BJ (cell line): ENCODE results near the gene KNSTRN. TPM values are rescaled to one million over a fixed set of nuclear protein-coding genes. Genes with fewer than 3 reads are reported as not detected.

ENCODE experiments used
- CTCF ChIA-PET: fragments of 350-600 bp; formaldehyde crosslinking; extraction: SDS; loops from one replicate; lab custom pipeline; 2021; ENCODE audit warnings: antibody characterized with exemption, inconsistent platforms; lab: Yijun Ruan, JAX
- POLR2A ChIA-PET: fragments of 300-600 bp; sonication (Branson Sonifier 250); formaldehyde crosslinking; extraction: SDS; loops from one replicate; lab custom pipeline; 2021; ENCODE audit warnings: antibody characterized with exemption; lab: Charles Lee
- DNase-seq: peaks from one replicate; pipeline ENCODE4 v3.0.0-alpha.2; 2011; ENCODE audit warnings: low read depth
- H3K27me3 ChIP-seq: 2 replicates; pipeline ENCODE4 v1.6.0; 2011; ENCODE audit warnings: low read length; ENCODE audit not compliant: control insufficient read depth, insufficient read depth
- H3K36me3 ChIP-seq: 2 replicates; pipeline ENCODE4 v1.5.1; 2011; ENCODE audit warnings: low read length; ENCODE audit not compliant: control insufficient read depth, insufficient read depth
- H3K4me3 ChIP-seq: 2 replicates; pipeline ENCODE4 v1.5.1; 2011; ENCODE audit warnings: low read depth, mild to moderate bottlenecking, control low read depth, low read length
- polyA minus RNA-seq: library from RNA; depleted of rRNA, polyadenylated mRNA; stranded (reverse); fragments of >200 nt; gene quantifications from 2 replicates; pipeline ENCODE4 v1.2.3, GENCODE V29; 2011; rRNA and poly(A)+ RNA removed
- polyA plus RNA-seq: library from polyadenylated mRNA; depleted of rRNA; stranded (reverse); fragments of >200 nt; gene quantifications from 2 replicates; pipeline ENCODE4 v1.2.3, GENCODE V29; 2011; rRNA removed
- TF ChIP-seq, protein P1 (sequence below): IDR thresholded peaks from 2 replicates; pipeline ENCODE4 v1.5.1; 2011; ENCODE audit warnings: low read depth, mild to moderate bottlenecking, control low read depth, inconsistent platforms, low read length, moderate library complexity; ENCODE audit not compliant: insufficient read depth

KNSTRN gene, protein sequence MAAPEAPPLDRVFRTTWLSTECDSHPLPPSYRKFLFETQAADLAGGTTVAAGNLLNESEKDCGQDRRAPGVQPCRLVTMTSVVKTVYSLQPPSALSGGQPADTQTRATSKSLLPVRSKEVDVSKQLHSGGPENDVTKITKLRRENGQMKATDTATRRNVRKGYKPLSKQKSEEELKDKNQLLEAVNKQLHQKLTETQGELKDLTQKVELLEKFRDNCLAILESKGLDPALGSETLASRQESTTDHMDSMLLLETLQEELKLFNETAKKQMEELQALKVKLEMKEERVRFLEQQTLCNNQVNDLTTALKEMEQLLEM
- polyA plus RNA-seq (26.4 and 32.5 TPM in 2 replicates), polyA minus RNA-seq (23.9 and 28.2 TPM in 2 replicates)

DNA sequence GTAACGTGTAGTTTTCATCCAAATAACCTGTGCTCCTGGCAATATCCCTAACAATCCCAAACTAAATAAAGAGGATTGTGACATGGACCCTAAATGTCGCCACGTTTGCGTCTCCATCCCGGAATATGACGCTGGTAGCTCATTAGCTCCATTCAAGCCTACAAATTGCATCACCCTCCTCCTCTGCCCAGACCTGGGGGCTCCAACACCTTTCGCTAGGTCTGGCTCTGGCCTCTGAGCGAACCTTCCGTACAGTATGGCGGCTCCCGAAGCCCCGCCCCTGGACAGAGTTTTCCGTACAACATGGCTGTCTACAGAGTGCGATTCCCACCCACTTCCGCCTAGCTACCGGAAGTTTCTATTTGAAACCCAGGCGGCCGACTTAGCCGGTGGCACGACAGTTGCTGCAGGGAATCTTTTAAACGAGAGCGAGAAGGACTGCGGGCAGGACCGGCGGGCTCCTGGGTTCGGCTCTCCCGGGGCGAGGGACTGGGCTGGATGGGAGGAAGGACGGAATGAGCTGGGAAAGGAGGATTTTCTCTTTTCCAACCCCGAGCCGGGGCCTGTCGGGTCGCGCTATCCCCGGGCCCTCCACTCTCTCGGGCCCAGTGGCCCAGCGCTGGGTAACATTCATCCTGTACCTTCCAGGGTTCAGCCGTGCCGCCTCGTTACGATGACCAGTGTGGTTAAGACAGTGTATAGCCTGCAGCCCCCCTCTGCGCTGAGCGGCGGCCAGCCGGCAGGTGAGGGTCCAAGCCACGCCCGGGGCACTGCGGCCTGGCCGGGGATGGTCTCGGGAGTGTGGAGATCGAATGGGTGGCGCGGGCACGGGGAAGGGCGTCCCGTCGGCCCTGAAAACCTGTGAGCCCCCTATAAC lies at the start of gene KNSTRN:
Gene KNSTRN, plus strand, starts transcription at position 142 of the 877 bp plus-strand sequence. Its CDS starts 115 bp downstream, at position 257.
- DNase-seq = peak; percentile 39
- Histone ChIP-seq H3K27me3 (no peaks in the 10 kb centered on the region), H3K4me3 (peak within 1 kb of the TSS; percentile 91), H3K36me3 (peaks cover 5% of the 10 kb centered on the region)
- TF ChIP-seq, protein P1, sequence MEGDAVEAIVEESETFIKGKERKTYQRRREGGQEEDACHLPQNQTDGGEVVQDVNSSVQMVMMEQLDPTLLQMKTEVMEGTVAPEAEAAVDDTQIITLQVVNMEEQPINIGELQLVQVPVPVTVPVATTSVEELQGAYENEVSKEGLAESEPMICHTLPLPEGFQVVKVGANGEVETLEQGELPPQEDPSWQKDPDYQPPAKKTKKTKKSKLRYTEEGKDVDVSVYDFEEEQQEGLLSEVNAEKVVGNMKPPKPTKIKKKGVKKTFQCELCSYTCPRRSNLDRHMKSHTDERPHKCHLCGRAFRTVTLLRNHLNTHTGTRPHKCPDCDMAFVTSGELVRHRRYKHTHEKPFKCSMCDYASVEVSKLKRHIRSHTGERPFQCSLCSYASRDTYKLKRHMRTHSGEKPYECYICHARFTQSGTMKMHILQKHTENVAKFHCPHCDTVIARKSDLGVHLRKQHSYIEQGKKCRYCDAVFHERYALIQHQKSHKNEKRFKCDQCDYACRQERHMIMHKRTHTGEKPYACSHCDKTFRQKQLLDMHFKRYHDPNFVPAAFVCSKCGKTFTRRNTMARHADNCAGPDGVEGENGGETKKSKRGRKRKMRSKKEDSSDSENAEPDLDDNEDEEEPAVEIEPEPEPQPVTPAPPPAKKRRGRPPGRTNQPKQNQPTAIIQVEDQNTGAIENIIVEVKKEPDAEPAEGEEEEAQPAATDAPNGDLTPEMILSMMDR = no peak
- ChIA-PET CTCF (interaction anchor here (1.0 to 5.9 kb wide), 3 partner anchors 15 to 39 kb away, joined by 3 to 33 read pairs (median 3); no protein-coding TSS in a partner anchor), POLR2A (interaction anchor here (1.0 kb wide), 1 partner anchor 15 kb away, joined by 3 read pairs; no protein-coding TSS in a partner anchor)

DNA sequence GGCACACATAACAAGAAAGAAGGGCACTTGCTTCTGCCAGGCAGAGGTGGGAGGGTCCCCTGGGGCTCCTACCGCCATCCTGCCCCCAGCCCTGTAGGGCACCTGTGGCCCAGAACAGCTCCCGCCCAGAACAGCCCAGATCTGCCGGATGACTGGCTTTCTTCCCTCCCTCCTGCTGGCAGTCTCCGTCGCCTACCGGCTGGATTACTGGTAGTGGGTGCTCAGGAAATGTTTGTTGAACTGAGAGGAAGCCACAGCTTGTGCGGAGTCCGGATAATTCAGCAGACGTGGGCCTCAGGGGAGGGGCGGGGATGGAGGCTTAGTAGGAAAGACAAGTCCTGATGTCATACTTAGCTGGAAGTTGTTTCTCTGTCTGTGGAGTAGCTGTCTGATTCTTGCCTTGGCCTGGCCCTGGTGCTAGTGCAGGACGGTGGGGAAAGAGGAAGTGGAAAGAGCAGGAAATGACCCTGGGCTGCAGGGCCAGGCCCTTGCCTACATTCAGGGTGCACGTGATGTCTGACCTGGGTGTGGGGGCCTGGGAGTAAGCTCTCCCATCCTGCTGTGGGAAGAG lies 48.5 kb upstream of the KNSTRN start:
- ChIA-PET POLR2A (no interaction called here), CTCF (interaction anchor here (0.9 to 2.4 kb wide), 4 partner anchors 10 to 60 kb away, joined by 3 to 10 read pairs (median 4); no protein-coding TSS in a partner anchor)
- TF ChIP-seq, protein P1 = no peak
- no peaks in the 10 kb centered on the region for H3K27me3 ChIP-seq
- H3K36me3 ChIP-seq = peaks cover 18% of the 10 kb centered on the region
- no peak for DNase-seq
- H3K4me3 ChIP-seq = no peak overlapping the region

DNA sequence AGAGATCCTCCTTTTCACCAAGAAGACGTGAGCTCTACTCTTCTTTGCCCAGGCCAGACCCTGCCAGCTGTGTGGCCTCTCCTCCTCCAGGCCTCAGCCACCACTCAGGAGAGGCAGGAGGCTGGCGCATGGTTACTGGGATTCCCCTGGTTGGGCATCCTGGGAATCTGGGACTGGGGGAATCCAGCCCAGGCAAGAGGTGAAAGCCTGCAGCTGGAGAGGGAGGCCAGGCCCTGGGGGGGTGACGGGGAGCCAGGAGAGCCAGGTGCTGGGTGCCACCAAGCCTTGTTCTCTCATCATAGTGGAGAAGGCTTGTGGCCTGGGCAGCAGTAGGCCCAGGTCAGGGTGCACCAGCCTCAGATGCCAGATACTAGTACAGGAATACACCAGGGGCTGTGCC lies 48.0 kb upstream of the KNSTRN start:
- Histone ChIP-seq H3K27me3 (no peaks in the 10 kb centered on the region), H3K4me3 (no peak overlapping the region), H3K36me3 (peaks cover 18% of the 10 kb centered on the region)
- no peak for DNase-seq
- TF ChIP-seq, protein P1 = no peak
- ChIA-PET POLR2A (no interaction called here), CTCF (interaction anchor here (0.9 to 2.4 kb wide), 5 partner anchors 9 to 61 kb away, joined by 3 to 10 read pairs (median 4); no protein-coding TSS in a partner anchor)

DNA sequence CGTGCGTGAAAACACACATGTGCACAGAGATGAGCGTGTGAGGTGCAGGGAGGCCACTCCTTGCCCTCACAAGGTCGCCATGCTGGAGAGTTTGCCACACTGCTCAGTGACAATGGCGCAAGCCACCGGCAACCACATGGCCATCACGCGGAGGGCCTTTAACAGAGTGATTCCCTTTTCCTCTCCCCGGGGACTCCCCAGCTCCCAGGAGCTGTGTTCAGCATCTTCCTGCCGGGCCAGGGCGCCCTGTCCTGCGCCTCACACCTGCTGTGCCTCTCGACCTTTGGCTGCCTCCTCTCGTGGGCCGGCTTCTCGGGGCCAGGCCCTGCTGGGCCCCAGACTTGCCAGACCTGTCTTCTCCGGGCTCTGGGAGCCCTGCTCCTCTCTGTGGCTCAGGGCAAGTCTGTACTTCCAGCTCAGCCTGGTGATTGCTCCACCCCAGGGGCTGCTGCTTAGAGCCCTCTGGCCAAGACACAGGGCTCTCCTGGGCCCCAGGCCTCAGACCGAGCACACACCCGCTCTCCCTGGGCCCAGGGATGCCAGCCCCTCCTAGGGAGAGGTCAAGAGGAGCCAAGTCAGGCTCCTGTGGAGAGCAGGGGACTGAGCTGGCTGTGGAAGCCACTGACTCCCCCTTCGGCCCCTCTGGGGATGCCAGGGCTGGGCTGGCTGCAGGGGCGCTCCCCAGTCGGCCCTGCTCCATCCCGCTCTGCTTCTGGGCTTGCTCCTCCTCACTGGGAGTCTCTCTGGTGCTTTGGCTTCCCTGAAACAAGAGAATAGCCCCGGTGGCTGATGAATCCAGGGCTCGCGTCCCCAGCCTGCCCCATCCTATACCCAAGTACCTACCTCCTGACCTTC lies 47.4 kb upstream of the KNSTRN start:
- POLR2A ChIA-PET = no interaction called here
- Histone ChIP-seq H3K4me3 (no peak overlapping the region), H3K36me3 (peaks cover 18% of the 10 kb centered on the region), H3K27me3 (no peaks in the 10 kb centered on the region)
- DNase-seq = no peak
- TF ChIP-seq, protein P1 = no peak
- CTCF ChIA-PET = interaction anchor here (1.2 to 5.9 kb wide), 6 partner anchors 8 to 61 kb away, joined by 3 to 108 read pairs (median 8); no protein-coding TSS in a partner anchor
